HG02798 (cell line): Measurements from ENCODE around the gene SYNGAP1.
A peak's percentile ranks its signal among the peaks of the same experiment; 100 is the strongest.

Source experiments
- ATAC-seq: cut with Tn5 transposase; IDR thresholded peaks from one replicate; pipeline ENCODE4 v1.9.1; 2021; ENCODE audit warnings: mild to moderate bottlenecking; ENCODE audit not compliant: unreplicated experiment, poor library complexity

SYNGAP1 gene

GRCh38 chr6:33434961-33435360, 15.1 kb downstream of the SYNGAP1 start:
- ATAC-seq: no peak

GRCh38 chr6:33437666-33438065, 17.8 kb downstream of the SYNGAP1 start:
- ATAC-seq: no peak

GRCh38 chr6:33438978-33439594, 19.2 kb downstream of the SYNGAP1 start:
- no peak for ATAC-seq

- no peak for ATAC-seq
These were observed 20.2 kb downstream of the SYNGAP1 start for GRCh38 chr6:33439956-33440648.

GRCh38 chr6:33440649-33441309, 20.9 kb downstream of the SYNGAP1 start:
- no peak for ATAC-seq

GRCh38 chr6:33441457-33441856, 21.6 kb downstream of the SYNGAP1 start:
- ATAC-seq: no peak

- no peak for ATAC-seq
These were observed 22.4 kb downstream of the SYNGAP1 start for GRCh38 chr6:33442283-33442682.

- ATAC-seq: no peak
These were observed 23.2 kb downstream of the SYNGAP1 start for GRCh38 chr6:33443025-33443424.

GRCh38 chr6:33443619-33444504, 24.0 kb downstream of the SYNGAP1 start:
- no peak for ATAC-seq

GRCh38 chr6:33445119-33445603, 25.3 kb downstream of the SYNGAP1 start:
- no peak for ATAC-seq

GRCh38 chr6:33446356-33446755, 26.5 kb downstream of the SYNGAP1 start:
- ATAC-seq: no peak

GRCh38 chr6:33450434-33450833, 30.6 kb downstream of the SYNGAP1 start:
- ATAC-seq: no peak

- no peak for ATAC-seq
These were observed 31.7 kb downstream of the SYNGAP1 start for GRCh38 chr6:33451606-33452005.

- no peak for ATAC-seq
These were observed 32.6 kb downstream of the SYNGAP1 start for GRCh38 chr6:33452496-33452895.

GRCh38 chr6:33453393-33454008, 33.6 kb downstream of the SYNGAP1 start:
- ATAC-seq: no peak

GRCh38 chr6:33454009-33454946, 34.4 kb downstream of the SYNGAP1 start, which contains the start of gene ZBTB9:
ZBTB9 (plus strand) TSS chr6:33454576; CDS start chr6:33455101, 525 bp downstream.
- peak; percentile 99 for ATAC-seq

- no peak for ATAC-seq
These were observed 35.2 kb downstream of the SYNGAP1 start for GRCh38 chr6:33455051-33455450.

GRCh38 chr6:33456156-33456555, 36.3 kb downstream of the SYNGAP1 start:
- ATAC-seq: no peak

GRCh38 chr6:33458676-33459075, 38.8 kb downstream of the SYNGAP1 start:
- no peak for ATAC-seq
